ENCODE measurements around the gene THBD.
"Not testable (repeated sequence)": the region's sequence is repeated elsewhere in the genome, so short reads cannot be mapped to it uniquely, and the experiment has no call there.

THBD gene

GRCh38 chr20:23027721-23028120 is 21.8 kb downstream of the THBD start:
- Histone ChIP-seq H3K27ac (ENCODE audit: low read length) (no peak overlapping the region), H3K4me1 (ENCODE audit: low read length) (no peaks in the 10 kb centered on the region), H3K36me3 (replicated peaks; ENCODE audit: low read depth, low read length) (no peaks in the 10 kb centered on the region), H2AFZ (ENCODE audit: low read depth, low read length) (no peak overlapping the region), H3K4me3 (ENCODE audit: low read length) (no peak overlapping the region), H3K9ac (ENCODE audit: low read length) (no peak overlapping the region), H3K79me2 (ENCODE audit: low read length) (no peaks in the 10 kb centered on the region), H3K4me2 (ENCODE audit: low read length) (no peak overlapping the region), H4K20me1 (ENCODE audit: insufficient read depth, low read length) (no peaks in the 10 kb centered on the region), H3K27me3 (ENCODE audit: low read depth, low read length) (peaks cover 22% of the 10 kb centered on the region; the same call in 1 of the 2 replicates), H3K9me3 (ENCODE audit: insufficient read depth, low read length) (no peaks in the 10 kb centered on the region)
- no peak for TF ChIP-seq EZH2phosphoT487 (IDR thresholded peaks at IDR 0.05; ENCODE audit: low read depth)
- TF ChIP-seq CTCF (IDR thresholded peaks at IDR 0.05; ENCODE audit: low read depth, low read length): no peak

GRCh38 chr20:23025503-23025902 is 24.0 kb downstream of the THBD start:
- not testable (repeated sequence) for H4K20me1 ChIP-seq (ENCODE audit: insufficient read depth, low read length); H3K9me3 ChIP-seq (ENCODE audit: insufficient read depth, low read length); H2AFZ ChIP-seq (ENCODE audit: low read depth, low read length); H3K4me3 ChIP-seq (ENCODE audit: low read length); H3K36me3 ChIP-seq (replicated peaks; ENCODE audit: low read depth, low read length); H3K79me2 ChIP-seq (ENCODE audit: low read length); H3K27ac ChIP-seq (ENCODE audit: low read length); H3K4me2 ChIP-seq (ENCODE audit: low read length); H3K9ac ChIP-seq (ENCODE audit: low read length); H3K4me1 ChIP-seq (ENCODE audit: low read length)
- H3K27me3 ChIP-seq (ENCODE audit: low read depth, low read length): peaks cover 21% of the 10 kb centered on the region; the same call in 1 of the 2 replicates

- Histone ChIP-seq H3K27me3 (ENCODE audit: low read depth, low read length) (peaks cover 18% of the 10 kb centered on the region; the same call in 1 of the 2 replicates), H3K79me2 (ENCODE audit: low read length) (no peaks in the 10 kb centered on the region), H3K36me3 (replicated peaks; ENCODE audit: low read depth, low read length) (no peaks in the 10 kb centered on the region), H3K4me3 (ENCODE audit: low read length) (no peak overlapping the region), H3K4me2 (ENCODE audit: low read length) (no peak overlapping the region), H3K4me1 (ENCODE audit: low read length) (no peaks in the 10 kb centered on the region), H4K20me1 (ENCODE audit: insufficient read depth, low read length) (no peaks in the 10 kb centered on the region), H3K9ac (ENCODE audit: low read length) (no peak overlapping the region), H3K27ac (ENCODE audit: low read length) (no peak overlapping the region), H3K9me3 (ENCODE audit: insufficient read depth, low read length) (no peaks in the 10 kb centered on the region), H2AFZ (ENCODE audit: low read depth, low read length) (no peak overlapping the region)
- no peak for TF ChIP-seq CTCF (IDR thresholded peaks at IDR 0.05; ENCODE audit: low read depth, low read length)
- no peak for TF ChIP-seq EZH2phosphoT487 (IDR thresholded peaks at IDR 0.05; ENCODE audit: low read depth)
Measured at GRCh38 chr20:23024701-23025100, 24.8 kb downstream of the THBD start.

- Histone ChIP-seq H3K9ac (ENCODE audit: low read length) (no peak overlapping the region), H4K20me1 (ENCODE audit: insufficient read depth, low read length) (no peaks in the 10 kb centered on the region), H3K27me3 (ENCODE audit: low read depth, low read length) (peaks cover 10% of the 10 kb centered on the region; the same call in 1 of the 2 replicates), H3K36me3 (replicated peaks; ENCODE audit: low read depth, low read length) (no peaks in the 10 kb centered on the region), H3K4me1 (ENCODE audit: low read length) (no peaks in the 10 kb centered on the region), H2AFZ (ENCODE audit: low read depth, low read length) (no peak overlapping the region), H3K79me2 (ENCODE audit: low read length) (no peaks in the 10 kb centered on the region), H3K4me2 (ENCODE audit: low read length) (no peak overlapping the region), H3K4me3 (ENCODE audit: low read length) (no peak overlapping the region), H3K9me3 (ENCODE audit: insufficient read depth, low read length) (no peaks in the 10 kb centered on the region), H3K27ac (ENCODE audit: low read length) (no peak overlapping the region)
- TF ChIP-seq CTCF (IDR thresholded peaks at IDR 0.05; ENCODE audit: low read depth, low read length) (no peak), EZH2phosphoT487 (IDR thresholded peaks at IDR 0.05; ENCODE audit: low read depth) (no peak)
Measured at GRCh38 chr20:23023621-23024177, 25.8 kb downstream of the THBD start.

Measured in OCI-LY3 (cell line).